Liver (tissue), 9 donors: Measurements from ENCODE around the gene BCKDHA. TPM values are rescaled to one million over a fixed set of nuclear protein-coding genes. Genes with fewer than 3 reads are reported as not detected.

Source experiments
- DNase-seq: peaks from one replicate; pipeline ENCODE4 v3.0.0-alpha.2; 2017; ENCODE audit warnings: low spot score
- H3K27ac ChIP-seq, 2 donors: one replicate each; pipeline ENCODE4 v1.7.0; 2013; ENCODE audit warnings: inconsistent platforms in 2 of 2, low read length in 2 of 2, control low read depth in 1 of 2, low read depth in 1 of 2, mild to moderate bottlenecking in 1 of 2
- H3K27me3 ChIP-seq, 4 donors: one replicate each; pipeline versions ENCODE4 v1.6.1 to v1.7.0; 2013; ENCODE audit warnings: low read length in 3 of 4, inconsistent platforms in 1 of 4, mild to moderate bottlenecking in 1 of 4, moderate library complexity in 1 of 4; ENCODE audit not compliant: control insufficient read depth in 4 of 4, insufficient read depth in 4 of 4
- H3K36me3 ChIP-seq, 4 donors: one replicate each; pipeline versions ENCODE4 v1.6.1 to v1.7.0; 2013; ENCODE audit warnings: low read length in 3 of 4, mild to moderate bottlenecking in 3 of 4, low read depth in 1 of 4, moderate library complexity in 1 of 4; ENCODE audit not compliant: control insufficient read depth in 4 of 4, insufficient read depth in 3 of 4
- H3K4me1 ChIP-seq, 4 donors: one replicate each; pipeline versions ENCODE4 v1.6.1 to v1.7.0; 2013; ENCODE audit warnings: low read length in 3 of 4, mild to moderate bottlenecking in 3 of 4, moderate library complexity in 1 of 4; ENCODE audit not compliant: control insufficient read depth in 4 of 4, insufficient read depth in 4 of 4
- H3K4me3 ChIP-seq, 3 donors: one replicate each; pipeline versions ENCODE4 v1.6.1 to v1.7.0; 2013; ENCODE audit warnings: low read length in 3 of 3, control low read depth in 1 of 3, low read depth in 1 of 3, mild to moderate bottlenecking in 1 of 3
- H3K9ac ChIP-seq, 2 donors: one replicate each; pipeline ENCODE4 v1.7.0; 2013; ENCODE audit warnings: low read length in 2 of 2, mild to moderate bottlenecking in 2 of 2, moderate library complexity in 2 of 2, control low read depth in 1 of 2, low read depth in 1 of 2
- H3K9me3 ChIP-seq, 4 donors: one replicate each; pipeline versions ENCODE4 v1.6.1 to v1.7.0; 2013; ENCODE audit warnings: low read length in 3 of 4; ENCODE audit not compliant: control insufficient read depth in 4 of 4
- EGR1 ChIP-seq, 2 donors: IDR thresholded peaks; 2 replicates each; pipeline ENCODE4 v1.6.1; 2016 to 2018; ENCODE audit warnings: antibody characterized with exemption in 2 of 2, low read depth in 2 of 2
- FOXA2 ChIP-seq: IDR thresholded peaks from 2 replicates; pipeline ENCODE4 v1.6.1; 2016; ENCODE audit warnings: antibody characterized with exemption
- GABPA ChIP-seq, 2 donors: IDR thresholded peaks in 1 of 2; conservative IDR thresholded peaks in 1 of 2; 2 replicates each; pipeline ENCODE4 v1.6.1; 2016; ENCODE audit warnings: antibody characterized with exemption in 2 of 2, mild to moderate bottlenecking in 1 of 2, moderate library complexity in 1 of 2
- HNF4A ChIP-seq, 2 donors: conservative IDR thresholded peaks; 2 replicates each; pipeline ENCODE4 v1.6.1; 2016; ENCODE audit warnings: antibody characterized with exemption in 2 of 2, mild to moderate bottlenecking in 2 of 2
- HNF4G ChIP-seq: IDR thresholded peaks from 2 replicates; pipeline ENCODE4 v1.6.1; 2016; ENCODE audit warnings: antibody characterized with exemption
- JUND ChIP-seq, 2 donors: IDR thresholded peaks; 2 replicates each; pipeline ENCODE4 v1.6.1; 2016; ENCODE audit warnings: antibody characterized with exemption in 2 of 2
- NR2F2 ChIP-seq: IDR thresholded peaks from 2 replicates; pipeline ENCODE4 v1.6.1; 2016; ENCODE audit warnings: antibody characterized with exemption
- RAD21 ChIP-seq, 2 donors: IDR thresholded peaks; 2 replicates each; pipeline ENCODE4 v1.6.1; 2016; ENCODE audit warnings: antibody characterized with exemption in 2 of 2, mild to moderate bottlenecking in 2 of 2
- RXRA ChIP-seq, 2 donors: IDR thresholded peaks; 2 replicates each; pipeline ENCODE4 v1.6.1; 2017 to 2018; ENCODE audit warnings: antibody characterized with exemption in 2 of 2, mild to moderate bottlenecking in 1 of 2
- SP1 ChIP-seq: IDR thresholded peaks from 2 replicates; pipeline ENCODE4 v1.6.1; 2018; ENCODE audit warnings: antibody characterized with exemption, mild to moderate bottlenecking
- YY1 ChIP-seq: IDR thresholded peaks from 2 replicates; pipeline ENCODE4 v1.6.1; 2016; ENCODE audit warnings: antibody characterized with exemption, mild to moderate bottlenecking
- WGBS: extraction: QIAGEN DNeasy Blood & Tissue Kit; methylation state at CpG from one replicate; pipeline ENCODE4 v1.1.7; 2013; 5-methylcytosine and 5-hydroxymethylcytosine counted together
- polyA plus RNA-seq, 2 donors: library from polyadenylated mRNA; stranded (reverse) in 1 of 2; unstranded in 1 of 2; fragments of 200-250 nt in 1 of 2; fragments of >200 nt in 1 of 2; fragmentation: Nextera tagmentation in 1 of 2; extraction: Ambion mirVana in 1 of 2; gene quantifications; one replicate each; pipeline versions ENCODE4 v1.2.1 to v1.2.3, GENCODE V29; 2013 to 2015
- total RNA-seq, 2 donors: library from RNA; depleted of rRNA; stranded (reverse); fragments of >200 nt; gene quantifications; one replicate each; pipeline ENCODE4 v1.2.3, GENCODE V29; 2014
- TF ChIP-seq, protein P1 (sequence below): IDR thresholded peaks from 2 replicates; pipeline ENCODE4 v1.6.1; 2016; ENCODE audit warnings: antibody characterized with exemption
- TF ChIP-seq, protein P2 (sequence below): IDR thresholded peaks from 2 replicates; pipeline ENCODE4 v1.6.1; 2016; ENCODE audit warnings: antibody characterized with exemption
- TF ChIP-seq, protein P3 (sequence below): fragments of 150-350 bp; IDR thresholded peaks from 2 replicates; pipeline ENCODE4 v1.5.1; 2017; ENCODE audit warnings: improper control_type of control experiment, low read depth, low read length; ENCODE audit not compliant: missing input control
- donor health status: healthy.
- donor health status: healthy.
- donor health status: healthy.
- donor health status: healthy.
- donor health status: healthy.

BCKDHA gene
- total and polyA plus RNA-seq, 4 donors, result 38.5 to 91.4 (median 63.7) TPM

DNA sequence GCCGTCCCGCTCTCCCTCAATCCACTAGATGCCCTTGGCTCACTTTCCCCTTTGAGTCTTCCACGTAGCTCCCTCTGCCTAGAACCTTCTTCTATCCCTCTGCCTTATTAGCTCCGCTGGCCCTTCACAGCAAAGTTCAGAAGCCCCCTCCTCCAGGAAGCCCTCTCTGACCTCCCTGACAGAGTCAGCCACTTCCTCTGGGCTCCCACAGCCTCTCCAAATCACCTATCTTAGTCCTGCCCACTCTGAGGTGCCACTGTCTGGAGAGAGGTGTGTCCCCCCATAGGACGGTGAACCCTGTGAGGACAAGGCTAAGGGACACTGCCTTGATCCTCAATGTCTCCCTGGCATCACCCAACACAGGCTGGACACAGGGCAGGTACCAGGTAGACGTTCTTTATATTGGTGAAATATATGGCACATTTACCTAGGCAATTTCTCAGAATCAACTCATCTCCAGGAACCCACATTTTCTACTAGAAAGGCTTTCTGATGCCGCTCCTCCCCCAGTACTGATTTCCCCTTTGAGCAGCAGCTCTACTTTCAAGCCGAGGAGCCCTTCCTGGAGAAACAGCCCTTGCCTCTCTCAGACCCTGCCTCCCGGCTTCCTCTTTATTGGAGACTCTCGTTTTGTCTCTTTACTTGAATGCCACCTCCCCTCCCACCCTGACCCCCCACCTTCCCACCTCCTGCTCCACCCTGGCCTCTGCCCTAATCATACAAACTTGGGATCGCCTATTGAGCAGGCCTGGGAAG is 40.5 kb upstream of the BCKDHA start (continued):
- no peak for TF ChIP-seq GABPA (IDR thresholded peaks at IDR 0.05 in 1 of 2, conservative IDR thresholded peaks at IDR 0.05 in 1 of 2)
- TF ChIP-seq HNF4G, result no peak
- TF ChIP-seq, protein P1, sequence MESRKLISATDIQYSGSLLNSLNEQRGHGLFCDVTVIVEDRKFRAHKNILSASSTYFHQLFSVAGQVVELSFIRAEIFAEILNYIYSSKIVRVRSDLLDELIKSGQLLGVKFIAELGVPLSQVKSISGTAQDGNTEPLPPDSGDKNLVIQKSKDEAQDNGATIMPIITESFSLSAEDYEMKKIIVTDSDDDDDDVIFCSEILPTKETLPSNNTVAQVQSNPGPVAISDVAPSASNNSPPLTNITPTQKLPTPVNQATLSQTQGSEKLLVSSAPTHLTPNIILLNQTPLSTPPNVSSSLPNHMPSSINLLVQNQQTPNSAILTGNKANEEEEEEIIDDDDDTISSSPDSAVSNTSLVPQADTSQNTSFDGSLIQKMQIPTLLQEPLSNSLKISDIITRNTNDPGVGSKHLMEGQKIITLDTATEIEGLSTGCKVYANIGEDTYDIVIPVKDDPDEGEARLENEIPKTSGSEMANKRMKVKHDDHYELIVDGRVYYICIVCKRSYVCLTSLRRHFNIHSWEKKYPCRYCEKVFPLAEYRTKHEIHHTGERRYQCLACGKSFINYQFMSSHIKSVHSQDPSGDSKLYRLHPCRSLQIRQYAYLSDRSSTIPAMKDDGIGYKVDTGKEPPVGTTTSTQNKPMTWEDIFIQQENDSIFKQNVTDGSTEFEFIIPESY, result no peak
- TF ChIP-seq SP1, result no peak
- no peak for TF ChIP-seq NR2F2
- no peak for TF ChIP-seq YY1

DNA sequence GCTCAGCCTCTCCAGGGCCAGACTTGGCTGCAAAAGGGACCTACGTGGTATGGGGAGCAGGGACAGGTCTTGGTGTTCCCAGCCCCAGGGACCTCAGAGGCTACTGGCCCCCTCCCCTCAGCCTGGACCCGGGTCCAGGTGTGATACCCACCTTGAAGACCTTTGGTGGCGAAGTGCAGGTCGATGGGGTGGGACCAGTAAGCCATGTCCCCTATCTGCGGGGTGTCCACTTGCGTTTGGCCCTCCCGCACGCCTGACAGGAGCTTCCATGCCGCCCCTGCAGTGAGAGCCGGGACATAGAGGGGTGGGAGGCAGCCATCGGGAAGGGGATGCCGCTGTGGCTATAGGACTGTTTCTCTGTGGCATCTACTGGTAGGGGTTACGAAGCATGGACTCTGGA is 39.9 kb upstream of the BCKDHA start:
- no peak for DNase-seq
- no peak overlapping the region for H3K4me3 ChIP-seq
- H3K4me1 ChIP-seq, result peaks cover 0 to 16% (median 10%) of the 10 kb centered on the region in 4 donors
- no peak for TF ChIP-seq NR2F2
- no peak for TF ChIP-seq YY1
- TF ChIP-seq RXRA (IDR thresholded peaks at IDR 0.05), result no peak
- TF ChIP-seq, protein P2, sequence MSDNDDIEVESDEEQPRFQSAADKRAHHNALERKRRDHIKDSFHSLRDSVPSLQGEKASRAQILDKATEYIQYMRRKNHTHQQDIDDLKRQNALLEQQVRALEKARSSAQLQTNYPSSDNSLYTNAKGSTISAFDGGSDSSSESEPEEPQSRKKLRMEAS, result no peak
- H3K9ac ChIP-seq, result no peak overlapping the region
- WGBS, result 93% methylated on average over 13 of the region's 13 CpGs
- no peak overlapping the region for H3K27ac ChIP-seq
- H3K36me3 ChIP-seq, result no peaks in the 10 kb centered on the region
- H3K9me3 ChIP-seq, result no peaks in the 10 kb centered on the region
- H3K27me3 ChIP-seq, result no peaks in the 10 kb centered on the region

DNA sequence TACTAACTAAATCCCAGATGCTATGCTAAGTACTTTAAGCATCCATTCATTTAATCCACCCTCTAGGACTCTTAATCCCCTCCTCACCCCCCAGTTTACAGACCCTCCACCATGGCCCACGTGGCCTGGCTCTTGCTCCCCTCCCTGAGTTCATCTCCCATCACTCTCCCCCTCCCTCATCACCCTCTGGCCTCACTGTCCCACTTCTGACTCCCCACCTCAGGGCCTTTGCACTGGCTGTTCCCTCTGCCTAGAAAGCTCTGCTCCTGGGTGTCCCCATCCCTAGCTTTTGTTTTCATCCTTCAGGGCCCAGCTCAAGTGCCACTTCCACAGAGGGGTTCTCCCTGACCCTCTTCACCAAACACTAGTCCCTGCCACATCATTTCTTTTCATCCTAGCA is 37.9 kb upstream of the BCKDHA start:
- Histone ChIP-seq H3K9me3 (no peaks in the 10 kb centered on the region), H3K36me3 (no peaks in the 10 kb centered on the region), H3K27me3 (no peaks in the 10 kb centered on the region), H3K27ac (no peak overlapping the region), H3K9ac (no peak overlapping the region), H3K4me3 (no peak overlapping the region), H3K4me1 (peaks cover 0 to 14% (median 6%) of the 10 kb centered on the region in 4 donors)
- TF ChIP-seq, protein P2, result no peak
- TF ChIP-seq JUND (IDR thresholded peaks at IDR 0.05), result no peak
- no peak for TF ChIP-seq HNF4G
- 94% methylated on average over 1 of the region's 1 CpG for WGBS
- no peak for DNase-seq

DNA sequence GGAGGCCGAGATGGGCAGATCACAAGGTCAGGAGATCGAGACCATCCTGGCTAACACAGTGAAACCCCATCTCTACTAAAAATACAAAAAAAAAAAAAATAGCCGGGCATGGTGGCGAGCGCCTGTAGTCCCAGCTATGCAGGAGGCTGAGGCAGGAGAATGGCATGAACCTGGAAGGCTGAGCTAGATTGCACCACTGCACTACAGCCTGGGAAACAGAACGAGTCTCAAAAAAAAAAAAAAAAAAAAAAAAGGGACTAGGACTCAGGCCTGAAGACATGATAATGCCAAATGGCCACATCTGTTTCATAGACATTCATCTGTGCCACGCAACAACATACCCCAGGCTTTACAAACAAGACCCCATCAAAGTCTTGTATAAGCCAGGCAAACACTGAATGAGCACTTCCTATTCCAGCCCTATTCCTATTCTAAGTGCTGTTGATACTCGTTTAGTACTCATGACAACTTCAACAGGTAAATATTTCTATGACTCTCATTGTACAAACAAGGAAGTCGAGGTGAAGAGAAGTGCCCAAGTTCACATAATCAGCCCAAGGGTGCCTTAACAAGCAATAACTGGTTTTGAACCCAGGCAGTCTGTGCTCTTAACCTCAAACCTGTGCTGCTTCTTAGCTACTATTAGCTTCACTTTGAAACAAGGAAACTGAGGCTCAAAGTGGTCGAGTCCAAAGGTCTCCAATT is 35.3 kb upstream of the BCKDHA start:
- Histone ChIP-seq H3K9ac (no peak overlapping the region), H3K27ac (no peak overlapping the region), H3K9me3 (no peaks in the 10 kb centered on the region), H3K27me3 (no peaks in the 10 kb centered on the region), H3K4me1 (peaks cover 0 to 16% (median 9%) of the 10 kb centered on the region in 4 donors), H3K36me3 (no peaks in the 10 kb centered on the region), H3K4me3 (no peak overlapping the region)
- no peak for DNase-seq
- WGBS, result 84% methylated on average over 10 of the region's 10 CpGs
- TF ChIP-seq SP1, result no peak
- TF ChIP-seq, protein P3, sequence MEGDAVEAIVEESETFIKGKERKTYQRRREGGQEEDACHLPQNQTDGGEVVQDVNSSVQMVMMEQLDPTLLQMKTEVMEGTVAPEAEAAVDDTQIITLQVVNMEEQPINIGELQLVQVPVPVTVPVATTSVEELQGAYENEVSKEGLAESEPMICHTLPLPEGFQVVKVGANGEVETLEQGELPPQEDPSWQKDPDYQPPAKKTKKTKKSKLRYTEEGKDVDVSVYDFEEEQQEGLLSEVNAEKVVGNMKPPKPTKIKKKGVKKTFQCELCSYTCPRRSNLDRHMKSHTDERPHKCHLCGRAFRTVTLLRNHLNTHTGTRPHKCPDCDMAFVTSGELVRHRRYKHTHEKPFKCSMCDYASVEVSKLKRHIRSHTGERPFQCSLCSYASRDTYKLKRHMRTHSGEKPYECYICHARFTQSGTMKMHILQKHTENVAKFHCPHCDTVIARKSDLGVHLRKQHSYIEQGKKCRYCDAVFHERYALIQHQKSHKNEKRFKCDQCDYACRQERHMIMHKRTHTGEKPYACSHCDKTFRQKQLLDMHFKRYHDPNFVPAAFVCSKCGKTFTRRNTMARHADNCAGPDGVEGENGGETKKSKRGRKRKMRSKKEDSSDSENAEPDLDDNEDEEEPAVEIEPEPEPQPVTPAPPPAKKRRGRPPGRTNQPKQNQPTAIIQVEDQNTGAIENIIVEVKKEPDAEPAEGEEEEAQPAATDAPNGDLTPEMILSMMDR, result no peak
- TF ChIP-seq FOXA2, result no peak
- TF ChIP-seq, protein P1, result no peak
- no peak for TF ChIP-seq HNF4A (conservative IDR thresholded peaks at IDR 0.05)
- TF ChIP-seq EGR1 (IDR thresholded peaks at IDR 0.05; ENCODE audit: low read depth in 2 of 2), result no peak
- no peak for TF ChIP-seq GABPA (IDR thresholded peaks at IDR 0.05 in 1 of 2, conservative IDR thresholded peaks at IDR 0.05 in 1 of 2)
- no peak for TF ChIP-seq RAD21 (IDR thresholded peaks at IDR 0.05)
- TF ChIP-seq YY1, result no peak
- TF ChIP-seq NR2F2, result no peak
